Measurements from ENCODE around the gene NFXL1.

DNA sequence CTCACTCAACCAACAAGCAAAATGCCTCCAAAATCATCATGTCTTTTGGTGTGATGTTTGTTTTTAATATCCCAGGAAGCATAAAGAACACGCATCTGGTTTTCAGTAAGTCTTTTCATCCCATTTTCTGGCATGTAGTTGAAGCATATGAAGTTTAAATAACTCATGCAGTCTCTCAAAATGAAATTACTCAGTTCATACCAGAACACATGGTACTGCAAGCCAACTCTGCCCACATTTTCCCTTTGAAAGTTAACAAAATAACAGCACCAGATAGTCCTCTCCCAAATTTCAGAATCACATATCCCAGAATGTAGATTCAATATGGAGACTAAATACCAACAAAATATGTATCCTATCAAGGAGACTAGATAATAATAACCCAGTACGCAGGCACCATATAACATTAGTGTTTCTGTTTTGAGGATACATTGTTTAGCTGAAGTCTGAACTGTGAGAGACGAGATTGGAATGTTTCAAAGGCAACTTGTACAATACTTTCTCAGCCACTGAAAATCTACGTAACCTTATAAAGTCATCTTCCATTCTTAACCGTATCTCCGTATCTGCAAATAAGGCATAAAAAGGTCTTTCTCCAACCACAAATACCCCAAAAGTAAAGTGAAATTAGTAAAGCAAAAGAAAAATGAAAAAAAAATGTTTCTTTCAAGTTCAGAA is 99.6 kb downstream of the NFXL1 start:
- TF ChIP-seq CTCF (IDR thresholded peaks at IDR 0.05) = no peak
- no peak for TF ChIP-seq POLR2AphosphoS5 (IDR thresholded peaks at IDR 0.05)
- TF ChIP-seq POLR2A (IDR thresholded peaks at IDR 0.05) = no peak
- TF ChIP-seq EP300 (IDR thresholded peaks at IDR 0.05) = no peak
